Measurements from ENCODE around the gene PPP3R1.

PPP3R1 gene

DNA sequence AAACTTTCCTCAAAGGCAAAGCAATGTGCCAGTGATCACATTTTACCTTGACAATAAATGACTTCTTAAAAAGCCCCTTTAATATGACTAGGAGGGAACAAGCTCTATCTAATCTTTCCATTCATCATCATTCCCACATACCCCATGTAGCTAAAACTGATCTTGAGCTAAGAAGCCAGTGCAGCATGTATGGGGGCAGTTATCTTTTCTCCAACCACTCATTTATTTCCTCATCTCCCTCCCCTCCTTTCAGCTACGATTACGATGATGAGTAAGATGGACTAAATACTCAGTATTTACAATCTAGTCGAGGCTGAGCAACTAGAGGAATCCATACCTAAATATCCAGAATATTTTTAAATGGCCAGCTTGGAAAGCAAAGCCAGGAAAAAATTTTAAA is 59.2 kb downstream of the PPP3R1 start:
- Mint-ChIP-seq H3K27ac (no peak overlapping the region), H3K27me3 (ENCODE audit: low read depth) (no peaks in the 10 kb centered on the region), H3K9me3 (no peaks in the 10 kb centered on the region), H3K4me3 (no peak overlapping the region), H3K36me3 (ENCODE audit: low read depth) (no peaks in the 10 kb centered on the region), H3K4me1 (peaks cover 37% of the 10 kb centered on the region)
- TF ChIP-seq, protein P1, sequence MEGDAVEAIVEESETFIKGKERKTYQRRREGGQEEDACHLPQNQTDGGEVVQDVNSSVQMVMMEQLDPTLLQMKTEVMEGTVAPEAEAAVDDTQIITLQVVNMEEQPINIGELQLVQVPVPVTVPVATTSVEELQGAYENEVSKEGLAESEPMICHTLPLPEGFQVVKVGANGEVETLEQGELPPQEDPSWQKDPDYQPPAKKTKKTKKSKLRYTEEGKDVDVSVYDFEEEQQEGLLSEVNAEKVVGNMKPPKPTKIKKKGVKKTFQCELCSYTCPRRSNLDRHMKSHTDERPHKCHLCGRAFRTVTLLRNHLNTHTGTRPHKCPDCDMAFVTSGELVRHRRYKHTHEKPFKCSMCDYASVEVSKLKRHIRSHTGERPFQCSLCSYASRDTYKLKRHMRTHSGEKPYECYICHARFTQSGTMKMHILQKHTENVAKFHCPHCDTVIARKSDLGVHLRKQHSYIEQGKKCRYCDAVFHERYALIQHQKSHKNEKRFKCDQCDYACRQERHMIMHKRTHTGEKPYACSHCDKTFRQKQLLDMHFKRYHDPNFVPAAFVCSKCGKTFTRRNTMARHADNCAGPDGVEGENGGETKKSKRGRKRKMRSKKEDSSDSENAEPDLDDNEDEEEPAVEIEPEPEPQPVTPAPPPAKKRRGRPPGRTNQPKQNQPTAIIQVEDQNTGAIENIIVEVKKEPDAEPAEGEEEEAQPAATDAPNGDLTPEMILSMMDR (IDR thresholded peaks at IDR 0.05; ENCODE audit: unreplicated experiment in 3 of 3), result no peak

- Mint-ChIP-seq H3K27ac (no peak overlapping the region), H3K27me3 (ENCODE audit: low read depth) (no peaks in the 10 kb centered on the region), H3K4me1 (peaks cover 35% of the 10 kb centered on the region), H3K4me3 (no peak overlapping the region), H3K36me3 (ENCODE audit: low read depth) (peaks cover 8% of the 10 kb centered on the region), H3K9me3 (no peaks in the 10 kb centered on the region)
- TF ChIP-seq, protein P1 (IDR thresholded peaks at IDR 0.05; ENCODE audit: unreplicated experiment in 3 of 3), result no peak
These were observed 61.2 kb downstream of the PPP3R1 start for GRCh38 chr2:68190991-68191731.

GRCh38 chr2:68189991-68190784 is 62.1 kb downstream of the PPP3R1 start:
- Mint-ChIP-seq H3K27me3 (ENCODE audit: low read depth) (no peaks in the 10 kb centered on the region), H3K4me3 (no peak overlapping the region), H3K9me3 (no peaks in the 10 kb centered on the region), H3K36me3 (ENCODE audit: low read depth) (peaks cover 16% of the 10 kb centered on the region), H3K4me1 (peaks cover 25% of the 10 kb centered on the region), H3K27ac (no peak overlapping the region)
- TF ChIP-seq, protein P1 (IDR thresholded peaks at IDR 0.05; ENCODE audit: unreplicated experiment in 3 of 3), result no peak

GRCh38 chr2:68188831-68189230 is 63.5 kb downstream of the PPP3R1 start:
- H3K27ac Mint-ChIP-seq, result no peak overlapping the region
- no peaks in the 10 kb centered on the region for H3K27me3 Mint-ChIP-seq (ENCODE audit: low read depth)
- H3K4me1 Mint-ChIP-seq, result peaks cover 21% of the 10 kb centered on the region
- H3K36me3 Mint-ChIP-seq (ENCODE audit: low read depth), result peaks cover 26% of the 10 kb centered on the region
- no peaks in the 10 kb centered on the region for H3K9me3 Mint-ChIP-seq
- TF ChIP-seq, protein P1 (IDR thresholded peaks at IDR 0.05; ENCODE audit: unreplicated experiment in 3 of 3), result no peak
- no peak overlapping the region for H3K4me3 Mint-ChIP-seq

GRCh38 chr2:68187329-68187728 is 65.0 kb downstream of the PPP3R1 start:
- Mint-ChIP-seq H3K27me3 (ENCODE audit: low read depth) (no peaks in the 10 kb centered on the region), H3K27ac (no peak overlapping the region), H3K4me1 (peaks cover 14% of the 10 kb centered on the region), H3K4me3 (no peak overlapping the region), H3K9me3 (no peaks in the 10 kb centered on the region), H3K36me3 (ENCODE audit: low read depth) (peaks cover 38% of the 10 kb centered on the region)
- TF ChIP-seq, protein P1 (IDR thresholded peaks at IDR 0.05; ENCODE audit: unreplicated experiment in 3 of 3), result no peak
